Measurements from ENCODE around the gene COL15A1. TPM values are rescaled to one million over a fixed set of nuclear protein-coding genes. Genes with fewer than 3 reads are reported as not detected.

COL15A1 gene
- total RNA-seq, 2 donors from 2014 or later, result 73.3 to 75.0 TPM

DNA sequence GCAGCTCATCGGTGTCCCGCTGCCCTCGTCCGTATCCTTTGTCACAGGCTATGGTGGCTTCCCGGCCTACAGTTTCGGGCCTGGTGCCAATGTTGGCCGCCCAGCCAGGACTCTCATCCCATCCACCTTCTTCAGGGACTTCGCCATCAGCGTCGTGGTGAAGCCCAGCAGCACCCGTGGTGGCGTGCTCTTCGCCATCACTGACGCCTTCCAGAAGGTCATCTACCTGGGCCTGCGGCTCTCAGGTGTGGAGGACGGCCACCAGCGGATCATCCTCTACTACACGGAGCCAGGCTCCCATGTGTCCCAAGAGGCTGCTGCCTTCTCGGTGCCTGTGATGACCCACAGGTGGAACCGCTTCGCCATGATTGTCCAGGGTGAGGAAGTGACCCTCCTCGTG lies 41.9 kb downstream of the COL15A1 start:
- no peak for DNase-seq
- ATAC-seq, result no peak
- intact Hi-C loops (cut with DNase I), result no loop called here

DNA sequence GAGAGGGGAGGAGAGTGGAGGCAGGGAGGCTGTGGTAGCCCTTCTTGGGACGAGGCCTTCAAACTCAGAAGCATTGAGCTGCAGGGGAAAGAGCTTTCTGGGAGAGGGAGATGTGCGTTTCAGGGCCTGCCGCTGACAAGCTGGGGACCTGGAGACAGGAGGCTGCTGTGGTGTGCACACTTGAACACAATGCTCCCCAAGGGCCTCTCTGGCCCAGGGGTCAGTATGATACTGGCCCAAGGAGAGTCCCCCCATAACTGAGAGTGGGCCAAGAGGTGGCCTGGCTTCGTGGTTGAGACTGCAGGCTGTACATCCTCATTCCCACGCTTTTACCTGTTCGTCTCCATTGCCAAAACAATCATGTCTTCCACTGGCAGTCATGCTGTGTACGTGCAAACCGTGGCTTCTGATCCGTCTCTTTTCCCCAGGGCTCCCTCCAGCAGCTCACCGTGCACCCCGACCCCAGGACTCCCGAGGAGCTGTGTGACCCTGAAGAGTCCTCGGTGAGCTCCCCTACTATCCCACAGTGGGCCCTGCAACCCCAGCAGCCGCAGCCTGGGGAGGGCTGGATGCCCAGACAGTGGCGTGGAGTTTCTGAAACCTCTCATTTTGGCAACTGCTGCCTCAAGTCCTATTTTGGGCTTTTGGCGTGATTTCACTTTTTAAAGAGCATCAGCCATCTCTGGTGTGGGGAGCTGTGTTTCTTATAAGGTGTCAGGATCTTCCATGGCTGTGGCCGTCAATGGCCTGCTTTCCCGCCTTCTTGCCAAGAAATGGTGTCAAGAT lies 43.4 kb downstream of the COL15A1 start:
- intact Hi-C loops (cut with DNase I), result no loop called here
- DNase-seq (no peak), ATAC-seq (peak; percentile 15 to 58)

GRCh38 chr9:98989036-98990000 lies 45.6 kb downstream of the COL15A1 start:
- DNase-seq, result peak; percentile 86
- intact Hi-C loops (cut with DNase I), result no loop called here
- peak; percentile 76 to 83 for ATAC-seq

GRCh38 chr9:98990181-98990870 lies 46.6 kb downstream of the COL15A1 start:
- intact Hi-C loops (cut with DNase I), result no loop called here
- ATAC-seq (no peak), DNase-seq (no peak)

GRCh38 chr9:98992107-98992884 lies 48.6 kb downstream of the COL15A1 start:
- intact Hi-C loops (cut with DNase I), result no loop called here
- DNase-seq (no peak), ATAC-seq (no peak)

GRCh38 chr9:98992885-98993569 lies 49.3 kb downstream of the COL15A1 start:
- ATAC-seq, result no peak
- intact Hi-C loops (cut with DNase I), result no loop called here
- no peak for DNase-seq

- peak; percentile 61 for DNase-seq
- ATAC-seq, result peak in 1 of 2 donors; percentile 38
- intact Hi-C loops (cut with DNase I), result no loop called here
Observed at GRCh38 chr9:98993570-98993945, 49.9 kb downstream of the COL15A1 start.

DNA sequence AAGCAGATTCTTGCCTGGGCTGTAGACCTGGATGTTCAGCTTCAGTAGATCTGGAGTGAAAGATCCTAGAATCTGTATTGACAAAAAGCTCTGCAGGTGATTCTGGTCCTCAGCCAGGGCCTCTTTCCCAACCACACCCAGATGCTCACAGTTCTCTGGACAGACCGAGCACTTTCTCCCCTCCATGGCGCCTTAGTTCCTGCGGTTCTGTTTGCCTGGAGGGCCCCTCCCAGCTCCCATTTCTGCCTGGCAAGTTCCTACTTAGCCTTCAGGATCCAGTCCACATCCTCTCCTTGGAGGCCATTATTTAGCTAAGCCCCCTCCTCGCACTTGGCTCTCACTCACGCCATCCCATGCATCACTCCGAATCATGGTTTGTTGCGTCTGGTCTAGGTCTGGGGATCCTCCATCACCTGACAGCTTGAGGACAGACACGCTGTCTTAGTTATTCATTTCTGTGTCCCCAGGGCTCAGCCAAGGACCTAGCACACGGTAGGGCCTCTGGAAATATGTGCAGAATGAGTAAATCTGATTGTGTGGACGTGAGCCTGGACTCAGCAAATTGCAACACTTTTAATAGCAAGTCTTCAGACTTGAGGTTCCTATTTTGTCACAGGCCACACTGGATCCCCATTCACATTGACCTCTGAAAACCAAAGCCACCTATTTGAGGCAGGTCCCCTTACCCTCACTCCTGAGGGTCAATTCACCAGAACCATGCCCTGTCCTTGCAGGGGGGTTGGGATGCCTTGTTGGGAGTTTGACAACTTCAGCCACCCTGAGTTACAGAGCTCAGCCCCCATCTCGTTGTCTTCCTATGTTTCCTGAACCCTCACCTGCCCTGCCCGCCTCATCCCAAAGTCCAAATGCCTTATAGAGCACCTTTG lies 50.7 kb downstream of the COL15A1 start:
- DNase-seq, result no peak
- ATAC-seq, result no peak
- intact Hi-C loops (cut with DNase I), result loop anchor here in 1 of 2 donors (5.0 kb wide), 1 partner anchor 132 kb away; no protein-coding TSS in a partner anchor

GRCh38 chr9:98995059-98995671 lies 51.5 kb downstream of the COL15A1 start:
- intact Hi-C loops (cut with DNase I), result loop anchor here in 1 of 2 donors (5.0 kb wide), 1 partner anchor 133 kb away; no protein-coding TSS in a partner anchor
- peak; percentile 18 to 42 for ATAC-seq

DNA sequence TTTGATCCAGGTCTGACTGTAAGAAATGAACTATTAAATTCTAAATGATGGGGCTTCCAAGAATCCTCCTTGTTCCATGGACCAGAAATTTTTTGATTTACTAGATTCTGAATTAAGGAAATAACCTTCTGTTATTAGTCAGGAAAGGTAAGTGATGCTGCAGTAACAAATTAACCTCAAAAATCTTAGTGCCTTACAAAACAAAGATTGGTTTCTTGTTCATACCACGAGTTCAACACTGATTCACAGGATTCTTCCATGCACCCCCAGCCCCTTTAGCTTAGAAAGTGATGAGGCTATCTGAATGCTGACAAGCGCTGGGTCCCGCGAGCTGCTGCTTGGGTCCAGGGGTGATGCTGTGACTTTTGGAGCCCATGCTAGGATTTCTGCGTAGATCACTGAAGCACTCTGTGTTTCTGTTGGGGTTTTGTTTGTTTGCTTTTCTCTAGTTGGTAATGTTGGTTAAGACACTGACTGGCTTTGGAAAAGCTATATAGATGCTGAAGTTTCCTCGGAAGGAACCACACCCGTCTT lies 52.3 kb downstream of the COL15A1 start:
- intact Hi-C loops (cut with DNase I), result loop anchor here in 1 of 2 donors (5.0 kb wide), 1 partner anchor 134 kb away; no protein-coding TSS in a partner anchor
- DNase-seq, result no peak
- ATAC-seq, result no peak

More at GRCh38 chr9:98995059-98995671, 51.5 kb downstream of the COL15A1 start:
- DNase-seq, result peak; percentile 79

GRCh38 chr9:98997604-98998003 lies 53.9 kb downstream of the COL15A1 start:
- intact Hi-C loops (cut with DNase I), result loop anchor here (2.0 to 5.0 kb wide), 2 partner anchors 135 to 137 kb away; no protein-coding TSS in a partner anchor
- DNase-seq (no peak), ATAC-seq (peak; percentile 3 to 12)

DNA sequence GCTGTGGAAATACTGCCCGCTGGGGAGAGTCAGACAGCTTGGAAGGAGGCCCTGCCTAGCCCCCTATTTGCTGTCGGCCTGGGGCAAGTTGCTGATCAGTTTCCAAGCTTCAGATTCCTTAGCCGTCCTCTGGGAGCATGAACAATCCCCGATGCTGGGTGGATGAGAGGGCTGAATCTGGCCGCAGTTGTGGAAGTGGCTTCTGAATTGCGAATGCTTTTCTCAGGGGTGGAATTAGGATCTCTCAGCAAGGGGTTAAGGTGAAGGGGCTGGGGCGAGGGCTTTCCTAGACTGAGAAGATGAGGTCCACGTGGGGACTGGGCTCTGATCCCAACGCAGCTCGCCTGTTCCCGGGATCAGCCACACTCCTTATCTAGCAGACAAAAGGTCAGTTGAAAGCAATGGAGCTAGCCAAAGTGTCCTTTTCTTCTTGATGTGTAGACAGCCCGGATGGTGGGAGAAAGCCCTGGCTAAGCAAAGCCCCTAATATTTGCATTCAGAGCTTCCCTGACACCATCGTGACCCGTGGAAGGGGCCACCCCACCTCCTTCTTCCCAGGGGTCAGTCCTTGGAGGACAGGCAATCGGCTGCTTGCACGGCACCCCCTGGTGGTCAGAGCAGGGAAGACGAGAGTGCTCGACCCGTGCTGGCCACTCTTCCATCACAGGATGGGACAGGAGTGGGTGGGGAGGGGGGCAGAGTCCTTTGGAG lies 54.9 kb downstream of the COL15A1 start:
- ATAC-seq (peak; percentile 76 to 80), DNase-seq (peak; percentile 88)
- intact Hi-C loops (cut with DNase I), result loop anchor here (2.0 to 5.0 kb wide), 2 partner anchors 136 to 138 kb away; no protein-coding TSS in a partner anchor

DNA sequence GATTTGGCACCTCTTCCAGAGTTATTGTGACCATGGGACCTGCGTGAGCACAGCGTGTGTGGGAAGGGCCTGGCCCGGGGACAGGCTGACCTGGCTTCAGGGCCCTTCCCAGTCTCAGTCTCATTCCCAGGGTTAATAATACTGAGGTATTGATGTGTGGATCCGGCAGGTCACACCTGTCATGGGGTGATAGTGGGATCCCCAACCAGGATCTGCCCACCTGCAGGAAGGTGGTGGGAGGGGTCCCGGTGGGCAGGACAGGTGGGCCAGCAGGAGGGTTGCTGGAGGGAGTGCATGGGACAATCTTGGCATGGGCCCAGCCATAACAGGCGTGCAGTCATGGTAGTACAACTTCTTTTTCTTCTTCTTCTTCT lies 55.4 kb downstream of the COL15A1 start:
- ATAC-seq, result no peak
- no peak for DNase-seq
- intact Hi-C loops (cut with DNase I), result loop anchor here (2.0 to 5.0 kb wide), 2 partner anchors 137 to 138 kb away; no protein-coding TSS in a partner anchor

DNA sequence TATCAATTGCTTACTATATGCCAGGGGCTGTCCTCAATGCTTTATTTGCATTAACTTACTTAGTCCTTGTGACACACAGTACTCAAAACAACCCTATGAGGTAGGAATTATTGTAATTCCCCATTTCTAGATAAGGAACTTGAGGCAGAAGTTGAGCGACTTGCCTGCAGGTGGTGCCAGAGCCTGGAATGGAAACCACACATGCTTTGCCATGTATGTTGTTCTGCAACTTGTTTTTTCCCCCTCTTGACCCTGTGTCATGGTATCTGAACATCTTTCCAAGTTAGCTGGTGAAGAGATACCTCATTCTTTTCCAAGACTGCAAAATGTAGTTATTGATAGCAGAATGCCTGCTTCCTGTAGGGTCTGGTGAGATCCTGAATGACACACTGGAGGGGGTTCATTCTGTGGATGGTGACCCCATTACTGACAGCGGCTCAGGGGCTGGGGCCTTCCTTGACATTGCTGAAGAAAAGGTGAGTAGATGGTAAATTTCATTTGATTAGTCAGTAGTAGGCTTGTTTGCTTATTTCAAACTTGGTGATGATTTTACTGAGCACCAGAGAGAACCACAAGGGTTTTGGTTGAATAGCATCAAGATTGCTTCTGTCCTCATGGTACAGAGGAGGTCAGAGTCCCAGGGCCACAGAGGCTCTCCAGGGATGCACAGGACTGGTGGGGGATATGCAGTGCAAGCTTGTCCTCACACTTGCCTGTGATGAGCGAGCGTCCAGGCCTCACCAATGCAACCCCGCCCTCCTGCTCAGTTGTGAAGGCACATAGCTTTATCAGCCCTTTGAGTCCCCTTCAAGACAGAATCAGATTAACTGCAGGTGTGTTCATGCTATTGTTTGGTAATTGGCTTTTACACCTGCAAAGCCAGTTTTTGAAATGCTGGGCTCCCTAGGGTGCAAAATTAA lies 57.0 kb downstream of the COL15A1 start:
- peak; percentile 61 for DNase-seq
- intact Hi-C loops (cut with DNase I), result loop anchor here in 1 of 2 donors (5.0 kb wide), 1 partner anchor 142 kb away; no protein-coding TSS in a partner anchor
- ATAC-seq, result no peak
